GM19455 (cell line): ENCODE results near the gene MTHFD1.
"Not testable (repeated sequence)": the region's sequence is repeated elsewhere in the genome, so short reads cannot be mapped to it uniquely, and the experiment has no call there.

Experiments
- ATAC-seq: cut with Tn5 transposase; IDR thresholded peaks from one replicate; pipeline ENCODE4 v1.9.1; 2021; ENCODE audit not compliant: unreplicated experiment

Gene MTHFD1

GRCh38 chr14:64387782-64388532 is at the start of gene MTHFD1:
Gene MTHFD1, plus strand, starts transcription at chr14:64388353. Its CDS starts 75 bp downstream, at chr14:64388428.
- peak; percentile 69 for ATAC-seq

DNA sequence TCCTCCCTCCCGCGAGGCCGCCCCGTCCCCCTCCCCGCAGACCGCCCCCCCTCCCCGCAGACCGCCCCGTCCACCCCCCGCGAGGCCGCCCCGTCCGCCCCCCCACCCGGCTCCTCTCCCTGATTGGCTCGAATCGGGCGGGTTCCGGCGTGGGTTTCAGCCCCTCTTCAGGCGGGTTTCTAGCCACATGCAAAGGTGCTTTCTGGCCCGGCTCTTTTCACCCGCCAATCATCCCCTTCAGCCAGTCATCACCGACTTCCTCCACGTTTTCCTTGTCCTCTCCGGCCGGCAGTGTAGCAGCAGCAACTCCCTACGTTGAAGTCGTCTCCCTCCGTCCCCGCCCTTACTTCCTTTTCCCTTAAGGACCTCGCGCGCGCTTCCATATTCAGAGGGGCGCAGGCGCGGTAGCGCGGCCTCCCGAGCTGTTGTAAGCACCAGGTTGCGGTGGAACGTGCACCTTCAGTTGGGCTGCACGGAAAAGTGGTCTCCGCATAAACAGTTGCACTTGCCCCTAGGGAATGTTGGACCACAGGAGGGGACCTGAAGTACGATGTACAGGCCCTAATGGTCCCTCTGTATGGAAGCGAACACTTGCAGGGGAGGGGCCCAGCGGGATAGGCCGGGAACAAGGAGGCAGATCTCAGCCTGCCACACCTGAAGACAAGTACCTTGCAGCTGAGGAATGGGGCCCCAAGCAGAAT is 49.4 kb upstream of the MTHFD1 start:
- ATAC-seq = peak; percentile 84

- no peak for ATAC-seq
Observed at GRCh38 chr14:64340560-64341196, 47.5 kb upstream of the MTHFD1 start.

DNA sequence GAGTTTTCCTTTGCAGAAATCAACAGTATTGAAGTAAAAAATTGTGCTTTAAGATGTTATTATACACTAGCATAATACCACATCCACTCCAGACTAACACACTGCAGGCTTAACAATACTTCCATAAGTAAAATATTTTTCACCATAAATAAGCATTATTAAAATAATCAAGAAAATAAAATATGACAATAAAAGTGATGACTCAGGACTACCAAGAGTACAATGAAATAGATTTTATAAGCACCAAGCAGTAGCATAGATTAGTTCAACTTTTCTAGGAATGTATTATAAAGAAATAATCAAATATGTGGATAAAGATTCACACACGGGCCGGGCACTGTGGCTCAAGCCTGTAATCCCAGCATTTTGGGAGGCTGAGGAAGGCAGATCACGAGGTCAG is 40.4 kb upstream of the MTHFD1 start:
- ATAC-seq = no peak

- ATAC-seq = no peak
Observed at GRCh38 chr14:64349741-64350490, 38.2 kb upstream of the MTHFD1 start.

DNA sequence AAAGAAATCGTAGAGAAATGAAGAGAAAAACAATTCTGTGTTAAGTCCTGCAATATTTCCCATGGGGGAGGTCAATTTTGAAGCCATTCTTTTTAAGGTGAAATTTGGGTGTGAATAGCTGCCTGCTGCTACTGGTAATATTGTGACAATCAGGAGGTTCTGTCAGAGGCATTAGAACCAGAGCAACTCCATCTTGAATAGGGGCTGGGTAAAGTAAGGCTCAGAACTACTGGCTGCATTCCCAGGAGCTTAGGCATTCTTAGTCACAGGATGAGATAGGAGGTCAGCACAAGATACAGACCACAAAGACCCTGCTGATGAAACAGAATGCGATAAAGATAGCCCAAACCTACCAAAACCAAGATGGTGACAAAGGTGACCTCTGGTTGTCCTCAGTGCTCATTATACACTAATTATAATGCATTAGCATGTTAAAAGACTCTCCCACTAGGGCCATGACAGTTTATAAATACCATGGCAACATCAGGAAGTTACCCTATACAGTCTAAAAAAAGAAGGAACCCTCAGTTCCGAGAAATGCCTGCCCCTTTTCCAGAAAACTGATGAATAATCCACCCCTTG is 24.8 kb upstream of the MTHFD1 start:
- ATAC-seq = no peak

- ATAC-seq = no peak
Observed at GRCh38 chr14:64364907-64365306, 23.2 kb upstream of the MTHFD1 start.

GRCh38 chr14:64365358-64365889 is 22.7 kb upstream of the MTHFD1 start:
- not testable (repeated sequence) for ATAC-seq

- no peak for ATAC-seq
Observed at GRCh38 chr14:64369201-64369600, 19.0 kb upstream of the MTHFD1 start.

DNA sequence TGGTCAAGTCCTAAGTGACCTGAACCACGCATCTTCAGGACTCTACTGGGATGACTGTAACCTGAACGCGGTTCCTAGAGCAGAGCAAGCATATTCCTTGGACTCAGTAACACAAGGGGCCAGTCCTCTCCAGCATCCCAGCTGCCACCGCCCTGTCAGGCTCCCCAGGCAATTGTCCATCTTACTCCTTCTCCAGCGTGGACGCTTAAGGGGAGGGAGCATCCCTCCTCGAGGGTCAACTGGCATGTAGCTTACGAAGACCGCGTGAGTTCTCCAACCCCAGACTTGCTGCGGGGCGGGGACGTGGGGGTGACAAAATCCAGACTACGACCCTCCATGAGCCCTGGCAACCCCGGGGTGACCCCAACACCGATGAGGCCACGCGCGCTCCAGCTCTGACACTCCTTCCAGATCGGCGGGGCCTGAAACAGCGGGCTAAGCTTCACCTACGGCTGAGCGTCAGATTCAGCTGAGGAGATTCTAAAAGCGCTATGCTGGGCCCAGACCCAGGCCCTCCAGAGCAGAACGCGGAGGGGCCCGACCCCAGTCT is 846 bp upstream of the MTHFD1 start:
- no peak for ATAC-seq

DNA sequence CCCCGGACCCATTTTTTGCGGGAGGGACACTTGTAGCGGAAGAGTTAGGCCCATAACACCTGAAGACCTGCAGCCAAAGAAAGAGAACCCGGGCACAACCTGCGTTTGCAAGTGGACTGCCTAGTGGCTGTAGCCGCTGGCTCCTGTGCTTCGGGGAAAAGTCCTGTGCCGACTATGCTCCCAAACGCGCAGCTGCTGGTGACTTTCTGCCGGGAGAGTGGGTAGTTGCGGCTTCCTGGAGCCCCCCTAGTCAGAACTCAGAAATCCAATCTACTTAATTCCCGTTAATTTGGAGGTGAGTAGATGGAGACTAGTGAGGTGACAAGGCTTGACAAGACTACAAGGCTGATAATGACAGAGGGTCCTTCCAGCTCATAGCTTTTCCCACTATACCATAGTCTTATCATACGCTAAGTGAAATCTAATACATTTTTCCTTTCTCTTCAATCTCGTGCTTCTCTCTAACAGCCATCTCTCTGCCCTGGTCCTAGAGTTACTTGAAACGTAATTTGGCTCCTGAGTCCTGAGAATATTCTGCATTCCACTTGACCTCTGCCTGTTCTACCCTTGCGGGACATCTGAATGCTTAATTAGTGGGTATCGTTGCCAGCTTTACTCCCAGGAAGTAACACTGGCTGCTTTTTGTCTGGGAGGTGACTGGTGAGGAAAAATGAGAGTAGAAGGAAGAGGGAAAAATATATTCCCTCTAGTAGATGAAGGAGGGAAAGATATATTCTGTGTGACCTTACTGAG is 556 bp downstream of the MTHFD1 start:
- ATAC-seq = peak; percentile 6

GRCh38 chr14:64391113-64391725 is 3.1 kb downstream of the MTHFD1 start:
- no peak for ATAC-seq

GRCh38 chr14:64391986-64392385 is 3.8 kb downstream of the MTHFD1 start:
- ATAC-seq = no peak

DNA sequence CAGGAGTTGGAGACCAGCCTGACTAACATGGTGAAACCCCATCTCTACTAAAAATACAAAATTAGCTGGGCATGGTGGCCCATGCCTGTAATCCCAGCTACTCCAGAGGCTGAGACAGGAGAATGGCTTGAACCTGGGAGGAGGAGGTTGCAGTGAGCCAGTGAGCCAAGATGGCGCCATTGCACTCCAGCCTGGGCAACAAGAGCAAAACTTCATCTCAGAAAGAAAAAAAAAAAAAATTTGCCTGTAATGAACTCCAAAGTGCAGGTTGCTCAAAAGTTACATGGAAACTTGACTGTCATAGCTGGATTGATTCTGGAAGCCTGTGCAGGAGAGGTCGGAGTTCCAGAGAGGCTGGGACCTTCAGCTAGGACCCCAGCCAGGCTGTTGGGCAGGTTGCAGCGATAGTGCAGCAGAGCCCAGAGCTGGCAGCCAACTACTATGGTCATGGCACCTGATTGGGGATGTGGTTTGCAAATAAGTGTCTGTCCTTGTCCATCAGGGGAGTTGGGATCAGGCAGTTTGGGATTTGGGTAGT is 5.1 kb downstream of the MTHFD1 start:
- not testable (repeated sequence) for ATAC-seq

- ATAC-seq = no peak
Observed at GRCh38 chr14:64394423-64394822, 6.3 kb downstream of the MTHFD1 start.

GRCh38 chr14:64394977-64395633 is 7.0 kb downstream of the MTHFD1 start:
- no peak for ATAC-seq

GRCh38 chr14:64400829-64401459 is 12.8 kb downstream of the MTHFD1 start:
- no peak for ATAC-seq

GRCh38 chr14:64401949-64402348 is 13.8 kb downstream of the MTHFD1 start:
- no peak for ATAC-seq
